Measurements from ENCODE around the gene CRYBG2. TPM values are rescaled to one million over a fixed set of nuclear protein-coding genes. Genes with fewer than 3 reads are reported as not detected.
"Not testable (repeated sequence)": the region's sequence is repeated elsewhere in the genome, so short reads cannot be mapped to it uniquely, and the experiment has no call there.

Gene CRYBG2
- total RNA-seq, 2 donors from 2014 or later: 3.9 to 4.8 TPM

DNA sequence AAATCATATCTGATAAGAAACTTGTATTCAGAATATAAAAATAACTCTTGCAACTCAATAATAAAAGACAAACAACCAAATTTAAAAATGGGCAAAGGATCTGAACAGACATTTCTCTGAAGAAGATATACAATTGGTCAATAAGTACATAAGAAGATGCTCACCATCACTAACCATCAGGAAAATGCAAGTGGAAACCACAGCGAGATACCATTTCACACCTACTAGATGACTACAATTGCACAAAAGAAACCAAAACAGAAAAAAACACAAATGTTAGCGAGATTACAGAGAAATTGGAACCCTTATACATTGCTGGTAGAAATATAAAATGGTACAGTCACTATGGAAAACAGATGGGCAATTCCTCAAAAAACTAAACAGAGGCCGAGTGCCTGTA, 30.1 kb upstream of the CRYBG2 start:
- Histone ChIP-seq H3K36me3 (no peaks in the 10 kb centered on the region), H3K4me1 (replicated peaks) (no peaks in the 10 kb centered on the region), H3K4me3 (no peak overlapping the region), H3K27ac (no peak overlapping the region), H3K27me3 (replicated peaks; ENCODE audit: insufficient read depth) (no peaks in the 10 kb centered on the region), H3K9me3 (no peaks in the 10 kb centered on the region)
- 82% methylated on average over 3 of the region's 3 CpGs for WGBS
- TF ChIP-seq POLR2AphosphoS5 (IDR thresholded peaks at IDR 0.05) (no peak), POLR2A (IDR thresholded peaks at IDR 0.05) (no peak)
- TF ChIP-seq, protein P1, sequence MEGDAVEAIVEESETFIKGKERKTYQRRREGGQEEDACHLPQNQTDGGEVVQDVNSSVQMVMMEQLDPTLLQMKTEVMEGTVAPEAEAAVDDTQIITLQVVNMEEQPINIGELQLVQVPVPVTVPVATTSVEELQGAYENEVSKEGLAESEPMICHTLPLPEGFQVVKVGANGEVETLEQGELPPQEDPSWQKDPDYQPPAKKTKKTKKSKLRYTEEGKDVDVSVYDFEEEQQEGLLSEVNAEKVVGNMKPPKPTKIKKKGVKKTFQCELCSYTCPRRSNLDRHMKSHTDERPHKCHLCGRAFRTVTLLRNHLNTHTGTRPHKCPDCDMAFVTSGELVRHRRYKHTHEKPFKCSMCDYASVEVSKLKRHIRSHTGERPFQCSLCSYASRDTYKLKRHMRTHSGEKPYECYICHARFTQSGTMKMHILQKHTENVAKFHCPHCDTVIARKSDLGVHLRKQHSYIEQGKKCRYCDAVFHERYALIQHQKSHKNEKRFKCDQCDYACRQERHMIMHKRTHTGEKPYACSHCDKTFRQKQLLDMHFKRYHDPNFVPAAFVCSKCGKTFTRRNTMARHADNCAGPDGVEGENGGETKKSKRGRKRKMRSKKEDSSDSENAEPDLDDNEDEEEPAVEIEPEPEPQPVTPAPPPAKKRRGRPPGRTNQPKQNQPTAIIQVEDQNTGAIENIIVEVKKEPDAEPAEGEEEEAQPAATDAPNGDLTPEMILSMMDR (IDR thresholded peaks at IDR 0.05): no peak
- DNase-seq (ENCODE audit: low spot score): no peak
- intact Hi-C loops (cut with DNase I): no loop called here

DNA sequence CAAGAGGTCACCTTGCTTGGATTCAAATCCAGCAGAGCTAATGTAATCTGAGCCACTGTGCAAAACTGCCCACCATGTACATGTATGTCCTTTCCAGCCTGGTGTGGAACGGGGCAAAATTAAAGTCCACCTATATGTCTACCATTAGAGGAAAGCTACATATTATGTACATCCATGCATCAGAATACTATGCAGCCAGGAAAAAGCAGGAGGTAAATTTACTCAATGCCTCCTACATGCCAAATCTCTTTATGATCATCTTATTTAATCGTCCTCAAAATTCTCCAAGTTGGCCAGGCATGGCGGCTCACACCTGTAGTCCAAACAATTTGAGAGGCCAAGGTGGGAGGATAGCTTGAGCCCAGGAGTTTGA, 24.9 kb upstream of the CRYBG2 start:
- no peaks in the 10 kb centered on the region for H3K4me1 ChIP-seq (replicated peaks)
- H3K4me3 ChIP-seq: no peak overlapping the region
- H3K27me3 ChIP-seq (replicated peaks; ENCODE audit: insufficient read depth): no peaks in the 10 kb centered on the region
- intact Hi-C loops (cut with DNase I): no loop called here
- H3K27ac ChIP-seq: no peak overlapping the region
- TF ChIP-seq, protein P1 (IDR thresholded peaks at IDR 0.05): no peak
- TF ChIP-seq POLR2A (IDR thresholded peaks at IDR 0.05): no peak
- TF ChIP-seq POLR2AphosphoS5 (IDR thresholded peaks at IDR 0.05): no peak
- no peaks in the 10 kb centered on the region for H3K36me3 ChIP-seq
- 97% methylated on average over 3 of the region's 3 CpGs for WGBS
- no peak for DNase-seq (ENCODE audit: low spot score)
- H3K9me3 ChIP-seq: no peaks in the 10 kb centered on the region

DNA sequence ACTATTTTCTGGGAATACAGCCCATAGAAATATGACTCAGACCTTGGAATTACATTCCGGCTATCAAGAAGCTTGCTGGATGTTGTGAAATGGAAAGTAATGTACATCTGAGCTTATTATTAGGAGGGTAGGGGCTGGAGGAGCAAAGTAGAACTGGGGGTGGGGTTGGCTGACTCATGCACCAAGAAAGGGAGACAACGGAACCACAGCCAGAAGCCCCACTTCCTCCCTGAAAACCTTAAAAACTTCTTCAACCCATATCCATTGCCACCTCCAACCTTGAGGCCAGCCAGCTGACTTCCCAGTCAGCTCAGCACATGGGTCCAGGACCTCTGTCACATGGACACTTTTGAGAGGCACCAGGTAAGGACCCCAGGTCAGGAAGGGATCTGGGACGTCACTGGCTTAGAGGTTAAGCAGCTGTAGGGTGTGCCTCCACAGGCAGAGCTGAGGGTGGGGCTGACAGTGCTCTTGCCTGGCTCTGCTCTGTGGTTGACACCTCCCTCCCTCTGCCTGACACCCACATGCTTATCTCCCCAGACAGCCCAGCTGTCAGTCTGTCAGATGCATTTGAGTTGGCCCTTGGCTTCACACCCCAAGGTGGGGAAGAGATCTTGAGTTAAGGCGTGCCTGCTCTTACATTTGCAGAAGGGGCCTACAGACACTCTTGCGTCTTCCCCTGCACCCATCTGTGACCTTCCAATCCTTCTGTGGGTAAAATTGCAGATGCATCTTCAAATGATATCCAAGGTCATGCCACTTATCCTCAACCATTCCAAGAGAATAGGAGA, 24.4 kb upstream of the CRYBG2 start:
- Histone ChIP-seq H3K4me1 (replicated peaks) (no peaks in the 10 kb centered on the region), H3K9me3 (no peaks in the 10 kb centered on the region), H3K4me3 (no peak overlapping the region), H3K36me3 (no peaks in the 10 kb centered on the region), H3K27ac (no peak overlapping the region), H3K27me3 (replicated peaks; ENCODE audit: insufficient read depth) (no peaks in the 10 kb centered on the region)
- intact Hi-C loops (cut with DNase I): no loop called here
- DNase-seq (ENCODE audit: low spot score): no peak
- TF ChIP-seq, protein P1 (IDR thresholded peaks at IDR 0.05): no peak
- TF ChIP-seq POLR2A (IDR thresholded peaks at IDR 0.05) (no peak), POLR2AphosphoS5 (IDR thresholded peaks at IDR 0.05) (no peak)
- 49% methylated on average over 5 of the region's 5 CpGs for WGBS

DNA sequence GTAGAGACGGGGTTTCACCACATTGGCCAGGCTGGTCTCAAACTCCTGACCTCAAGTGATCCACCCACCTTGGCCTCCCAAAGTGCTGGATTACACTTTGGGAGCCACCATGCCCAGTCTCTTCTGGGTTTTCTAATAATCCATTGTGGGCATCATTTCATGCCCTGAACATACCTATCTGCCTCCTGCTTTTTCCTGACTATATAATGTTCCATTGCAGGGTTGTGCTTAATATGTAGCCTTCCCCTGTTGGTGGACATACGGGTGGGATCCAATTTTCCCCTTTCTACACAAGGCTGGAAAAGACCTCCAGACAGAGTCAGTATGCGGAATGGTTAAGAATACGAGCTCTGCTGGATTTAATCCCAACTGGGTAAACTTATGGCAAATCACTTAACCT, 22.1 kb upstream of the CRYBG2 start:
- Histone ChIP-seq H3K27me3 (replicated peaks; ENCODE audit: insufficient read depth) (no peaks in the 10 kb centered on the region), H3K4me1 (replicated peaks) (no peaks in the 10 kb centered on the region), H3K4me3 (no peak overlapping the region), H3K36me3 (no peaks in the 10 kb centered on the region), H3K27ac (no peak overlapping the region), H3K9me3 (no peaks in the 10 kb centered on the region)
- WGBS: 100% methylated on average over 4 of the region's 4 CpGs
- TF ChIP-seq POLR2AphosphoS5 (IDR thresholded peaks at IDR 0.05): no peak
- TF ChIP-seq, protein P1 (IDR thresholded peaks at IDR 0.05): no peak
- no peak for TF ChIP-seq POLR2A (IDR thresholded peaks at IDR 0.05)
- intact Hi-C loops (cut with DNase I): no loop called here
- no peak for DNase-seq (ENCODE audit: low spot score)

DNA sequence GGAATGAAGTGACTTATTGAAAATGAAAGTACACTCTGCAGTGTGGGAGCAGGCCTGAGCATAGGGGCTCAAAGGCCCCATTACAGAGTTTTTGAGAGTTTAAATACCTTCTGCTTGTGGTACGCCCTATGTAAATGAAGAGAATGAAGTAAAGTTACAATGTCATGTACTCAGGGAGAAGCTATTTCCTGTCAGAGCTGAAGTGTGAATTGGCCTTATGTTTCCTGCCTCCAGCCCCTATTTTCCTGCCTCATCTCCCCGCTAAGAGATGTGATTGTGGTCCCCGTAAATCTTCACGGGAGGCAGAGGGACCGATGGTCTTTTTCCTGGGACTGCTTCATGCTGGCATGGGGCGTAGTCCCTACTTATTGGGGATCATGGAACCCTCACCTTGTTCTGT, 21.2 kb upstream of the CRYBG2 start:
- intact Hi-C loops (cut with DNase I): no loop called here
- H3K27me3 ChIP-seq (replicated peaks; ENCODE audit: insufficient read depth): no peaks in the 10 kb centered on the region
- TF ChIP-seq POLR2AphosphoS5 (IDR thresholded peaks at IDR 0.05) (no peak), POLR2A (IDR thresholded peaks at IDR 0.05) (no peak)
- TF ChIP-seq, protein P1 (IDR thresholded peaks at IDR 0.05): no peak
- H3K4me3 ChIP-seq: no peak overlapping the region
- no peaks in the 10 kb centered on the region for H3K36me3 ChIP-seq
- no peaks in the 10 kb centered on the region for H3K9me3 ChIP-seq
- WGBS: 49% methylated on average over 6 of the region's 6 CpGs
- no peak for DNase-seq (ENCODE audit: low spot score)
- H3K4me1 ChIP-seq (replicated peaks): no peaks in the 10 kb centered on the region
- H3K27ac ChIP-seq: no peak overlapping the region

DNA sequence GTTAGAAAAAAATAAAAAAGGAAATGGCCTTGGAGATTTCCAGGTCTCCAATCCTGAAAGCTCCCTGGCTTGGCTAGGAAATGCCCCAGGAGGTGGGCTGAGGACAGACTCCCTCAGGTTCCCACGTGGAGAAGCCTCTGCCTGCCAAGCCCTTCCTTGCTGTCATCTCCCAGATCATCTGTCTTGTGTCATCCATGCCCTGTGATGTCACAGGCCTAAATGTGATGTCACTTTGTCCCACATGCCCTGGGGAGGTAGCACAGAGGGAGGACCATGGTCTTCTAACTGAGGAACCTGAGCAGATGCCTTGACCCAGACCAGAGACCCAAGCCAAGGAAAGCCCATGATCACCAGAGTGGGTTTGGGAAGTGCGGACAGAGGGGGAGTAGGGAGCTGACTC, 20.4 kb upstream of the CRYBG2 start:
- H3K4me3 ChIP-seq; DNase-seq (ENCODE audit: low spot score); H3K27ac ChIP-seq; H3K4me1 ChIP-seq (replicated peaks); H3K9me3 ChIP-seq; intact Hi-C loops (cut with DNase I); H3K27me3 ChIP-seq (replicated peaks; ENCODE audit: insufficient read depth); H3K36me3 ChIP-seq: not testable (repeated sequence)
- 53% methylated on average over 2 of the region's 2 CpGs for WGBS
